IMR-90 (cell line): Measurements from ENCODE around the gene USP24.

Source experiments
- CEBPB ChIP-seq: IDR thresholded peaks from 2 replicates; pipeline ENCODE4 v1.6.1; 2012; ENCODE audit warnings: low read depth, low read length, improper control_type of control experiment
- CHD1 ChIP-seq: IDR thresholded peaks from 2 replicates; pipeline ENCODE4 v1.6.1; 2012; ENCODE audit warnings: low read depth, low read length, improper control_type of control experiment
- FOS ChIP-seq: fragments of 150-350 bp; IDR thresholded peaks from 2 replicates; pipeline ENCODE4 v1.6.1; 2016; ENCODE audit warnings: low read depth, low read length
- MAFK ChIP-seq: IDR thresholded peaks from 2 replicates; pipeline ENCODE4 v1.6.1; 2012; ENCODE audit warnings: low read depth, low read length, improper control_type of control experiment
- MXI1 ChIP-seq: IDR thresholded peaks from 2 replicates; pipeline ENCODE4 v1.6.1; 2012; ENCODE audit warnings: low read depth, mild to moderate bottlenecking, low read length, moderate library complexity, borderline replicate concordance
- NFE2L2 ChIP-seq: fragments of 150-350 bp; IDR thresholded peaks from 2 replicates; pipeline ENCODE4 v1.6.1; 2016; ENCODE audit warnings: low read depth, mild to moderate bottlenecking, low read length
- POLR2A ChIP-seq: IDR thresholded peaks from 2 replicates; pipeline ENCODE4 v1.6.1; 2012; ENCODE audit warnings: mild to moderate bottlenecking, low read depth, low read length
- RAD21 ChIP-seq: IDR thresholded peaks from 2 replicates; pipeline ENCODE4 v1.6.1; 2012; ENCODE audit warnings: low read length, improper control_type of control experiment
- SMC3 ChIP-seq: fragments of 150-350 bp; IDR thresholded peaks from 2 replicates; pipeline ENCODE4 v1.6.1; 2016; ENCODE audit warnings: low read depth, mild to moderate bottlenecking, antibody characterized with exemption, low read length, moderate library complexity
- TF ChIP-seq, protein P1 (sequence below): conservative IDR thresholded peaks from 2 replicates; pipeline ENCODE4 v1.5.1; 2012; ENCODE audit warnings: mild to moderate bottlenecking, low read depth, low read length, improper control_type of control experiment
- TF ChIP-seq, protein P2 (sequence below): fragments of 150-350 bp; IDR thresholded peaks from 2 replicates; pipeline ENCODE4 v1.6.1; 2016; ENCODE audit warnings: low read depth, mild to moderate bottlenecking, low read length, moderate library complexity, borderline replicate concordance
- TF ChIP-seq, protein P3 (sequence below): fragments of 150-350 bp; IDR thresholded peaks from 2 replicates; pipeline ENCODE4 v1.6.1; 2017; ENCODE audit warnings: mild to moderate bottlenecking, antibody characterized with exemption, low read length, low read depth

DNA sequence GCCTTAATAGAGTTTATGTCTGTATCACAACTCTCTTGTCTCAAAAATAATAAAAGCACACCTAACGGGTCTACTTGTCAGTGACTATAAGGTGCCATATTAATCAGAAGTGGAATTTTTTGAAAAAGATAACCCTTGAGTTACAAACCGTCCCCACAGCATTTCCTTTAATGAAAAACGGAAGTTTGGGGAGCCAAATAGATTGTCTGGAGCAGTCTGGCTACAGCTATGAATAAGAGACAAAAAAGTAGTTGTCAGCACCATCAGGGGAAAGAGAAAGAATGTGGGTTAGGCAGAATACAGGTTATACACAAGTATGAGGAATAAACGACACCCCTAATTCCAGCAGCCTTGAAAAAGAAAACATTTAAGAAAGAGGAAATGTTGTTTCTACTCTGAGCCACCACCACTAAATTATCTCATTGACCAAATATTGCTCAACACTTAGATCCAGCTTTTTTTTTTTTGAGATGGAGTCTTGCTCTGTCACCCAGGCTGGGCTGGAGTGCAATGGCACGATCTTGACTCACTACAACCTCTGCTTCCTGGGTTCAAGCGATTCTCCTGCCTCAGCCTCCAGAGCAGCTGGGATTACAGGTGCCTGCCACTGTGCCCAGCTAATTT lies 29.4 kb upstream of the USP24 start:
- TF ChIP-seq, protein P1, sequence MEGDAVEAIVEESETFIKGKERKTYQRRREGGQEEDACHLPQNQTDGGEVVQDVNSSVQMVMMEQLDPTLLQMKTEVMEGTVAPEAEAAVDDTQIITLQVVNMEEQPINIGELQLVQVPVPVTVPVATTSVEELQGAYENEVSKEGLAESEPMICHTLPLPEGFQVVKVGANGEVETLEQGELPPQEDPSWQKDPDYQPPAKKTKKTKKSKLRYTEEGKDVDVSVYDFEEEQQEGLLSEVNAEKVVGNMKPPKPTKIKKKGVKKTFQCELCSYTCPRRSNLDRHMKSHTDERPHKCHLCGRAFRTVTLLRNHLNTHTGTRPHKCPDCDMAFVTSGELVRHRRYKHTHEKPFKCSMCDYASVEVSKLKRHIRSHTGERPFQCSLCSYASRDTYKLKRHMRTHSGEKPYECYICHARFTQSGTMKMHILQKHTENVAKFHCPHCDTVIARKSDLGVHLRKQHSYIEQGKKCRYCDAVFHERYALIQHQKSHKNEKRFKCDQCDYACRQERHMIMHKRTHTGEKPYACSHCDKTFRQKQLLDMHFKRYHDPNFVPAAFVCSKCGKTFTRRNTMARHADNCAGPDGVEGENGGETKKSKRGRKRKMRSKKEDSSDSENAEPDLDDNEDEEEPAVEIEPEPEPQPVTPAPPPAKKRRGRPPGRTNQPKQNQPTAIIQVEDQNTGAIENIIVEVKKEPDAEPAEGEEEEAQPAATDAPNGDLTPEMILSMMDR: no peak
- TF ChIP-seq POLR2A: no peak
- TF ChIP-seq, protein P2, sequence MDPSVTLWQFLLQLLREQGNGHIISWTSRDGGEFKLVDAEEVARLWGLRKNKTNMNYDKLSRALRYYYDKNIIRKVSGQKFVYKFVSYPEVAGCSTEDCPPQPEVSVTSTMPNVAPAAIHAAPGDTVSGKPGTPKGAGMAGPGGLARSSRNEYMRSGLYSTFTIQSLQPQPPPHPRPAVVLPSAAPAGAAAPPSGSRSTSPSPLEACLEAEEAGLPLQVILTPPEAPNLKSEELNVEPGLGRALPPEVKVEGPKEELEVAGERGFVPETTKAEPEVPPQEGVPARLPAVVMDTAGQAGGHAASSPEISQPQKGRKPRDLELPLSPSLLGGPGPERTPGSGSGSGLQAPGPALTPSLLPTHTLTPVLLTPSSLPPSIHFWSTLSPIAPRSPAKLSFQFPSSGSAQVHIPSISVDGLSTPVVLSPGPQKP: no peak
- no peak for TF ChIP-seq MXI1
- TF ChIP-seq, protein P3, sequence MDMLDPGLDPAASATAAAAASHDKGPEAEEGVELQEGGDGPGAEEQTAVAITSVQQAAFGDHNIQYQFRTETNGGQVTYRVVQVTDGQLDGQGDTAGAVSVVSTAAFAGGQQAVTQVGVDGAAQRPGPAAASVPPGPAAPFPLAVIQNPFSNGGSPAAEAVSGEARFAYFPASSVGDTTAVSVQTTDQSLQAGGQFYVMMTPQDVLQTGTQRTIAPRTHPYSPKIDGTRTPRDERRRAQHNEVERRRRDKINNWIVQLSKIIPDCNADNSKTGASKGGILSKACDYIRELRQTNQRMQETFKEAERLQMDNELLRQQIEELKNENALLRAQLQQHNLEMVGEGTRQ: no peak
- no peak for TF ChIP-seq SMC3
- TF ChIP-seq NFE2L2: no peak
- TF ChIP-seq CHD1: no peak
- TF ChIP-seq MAFK: no peak
- no peak for TF ChIP-seq RAD21
- peak; percentile 90 for TF ChIP-seq CEBPB
- no peak for TF ChIP-seq FOS
